Stimulated activated CD4-positive, alpha-beta T cell treated with anti-CD3 and anti-CD28 coated beads, TNF-alpha, amount 100 ng/mL, for 1 hour (primary cell): ENCODE data around the gene PMEPA1.
"Not testable (repeated sequence)": the region's sequence is repeated elsewhere in the genome, so short reads cannot be mapped to it uniquely, and the experiment has no call there.

Experiments
- DNase-seq, 3 donors: peaks; one replicate each; pipeline ENCODE4 v3.0.0-alpha.2; 2020; ENCODE audit warnings: low read depth in 3 of 3, low spot score in 1 of 3

The PMEPA1 gene

DNA sequence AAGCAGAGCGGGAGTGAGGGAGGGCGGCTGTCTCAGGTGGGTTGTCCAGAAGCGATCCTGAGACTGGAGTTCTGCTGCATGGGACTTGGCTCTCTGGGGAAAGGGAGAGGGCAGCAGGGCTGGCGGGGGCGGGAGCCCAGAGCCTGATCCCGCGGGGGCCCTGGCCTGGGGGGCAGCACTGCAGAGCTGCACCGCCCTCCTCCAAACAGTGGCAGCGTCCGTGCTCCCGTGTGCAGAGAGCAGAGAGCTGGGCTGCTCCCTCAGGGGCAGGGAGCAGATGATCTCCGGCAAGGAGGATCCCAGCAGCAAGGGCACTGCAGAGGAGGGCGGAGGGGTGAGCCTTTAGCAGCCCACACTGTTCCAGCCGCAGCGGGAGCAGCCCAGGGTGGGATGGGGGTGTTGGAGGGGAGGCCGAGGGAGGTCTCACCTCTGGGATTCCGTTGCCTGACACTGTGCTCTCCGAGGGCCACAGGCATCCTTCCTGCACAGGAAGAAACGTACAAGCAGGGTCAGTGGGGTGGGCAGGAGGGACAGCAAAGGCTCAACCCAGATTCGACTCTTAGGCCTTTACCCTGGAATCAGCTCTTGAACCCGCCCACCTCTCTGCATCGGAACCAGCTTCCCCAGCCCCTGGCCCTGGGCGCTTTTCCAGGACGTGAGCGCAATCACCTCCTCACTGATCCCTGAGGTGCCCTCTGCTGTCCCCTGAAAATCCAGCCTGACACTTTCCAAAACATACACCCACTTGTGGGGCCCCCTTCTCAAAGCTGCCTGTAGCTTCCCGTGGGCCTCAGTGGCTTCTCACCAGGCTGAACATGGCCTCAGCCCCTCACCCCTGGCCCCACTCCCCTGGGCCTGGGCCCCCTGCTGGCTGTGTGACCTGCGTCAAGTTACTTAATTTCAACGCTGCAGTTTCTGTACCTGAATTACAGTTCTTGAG is 56.9 kb downstream of the PMEPA1 start:
- DNase-seq: no peak

DNA sequence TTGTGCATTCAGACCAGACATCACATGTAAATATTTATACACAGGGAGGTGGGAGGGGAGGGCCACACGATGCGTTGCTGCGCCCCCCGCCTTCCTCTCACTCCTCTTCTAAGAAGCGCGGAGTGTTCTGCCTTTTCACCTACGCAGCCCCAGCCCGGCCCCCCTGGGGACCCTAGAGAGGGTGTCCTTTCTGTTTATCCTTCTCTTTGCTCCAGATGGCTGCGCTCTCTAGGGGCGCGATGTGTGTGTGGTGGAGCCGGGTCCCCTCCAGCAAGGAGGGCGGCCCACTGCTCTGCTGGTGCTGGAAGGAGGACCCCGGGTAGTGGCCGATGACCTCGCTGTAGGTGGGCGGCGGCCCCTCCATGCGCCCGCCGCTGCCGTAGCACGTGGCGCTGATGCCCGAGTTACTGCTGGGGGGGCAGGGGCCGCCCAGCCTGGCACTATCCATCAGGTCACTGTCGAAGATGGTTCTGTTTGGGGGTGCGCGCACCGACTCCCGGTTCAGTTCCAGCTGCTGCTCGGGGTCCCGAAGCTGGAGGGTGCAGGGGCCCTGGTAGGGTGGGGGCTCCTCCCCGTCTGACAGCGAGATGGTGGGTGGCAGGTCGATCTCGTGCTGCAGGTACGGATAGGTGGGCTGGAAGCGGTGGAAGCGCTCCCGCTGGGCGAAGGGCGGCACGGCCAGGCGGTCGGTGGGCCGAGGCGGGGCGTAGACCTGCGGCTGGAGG is 57.8 kb downstream of the PMEPA1 start:
- no peak for DNase-seq

DNA sequence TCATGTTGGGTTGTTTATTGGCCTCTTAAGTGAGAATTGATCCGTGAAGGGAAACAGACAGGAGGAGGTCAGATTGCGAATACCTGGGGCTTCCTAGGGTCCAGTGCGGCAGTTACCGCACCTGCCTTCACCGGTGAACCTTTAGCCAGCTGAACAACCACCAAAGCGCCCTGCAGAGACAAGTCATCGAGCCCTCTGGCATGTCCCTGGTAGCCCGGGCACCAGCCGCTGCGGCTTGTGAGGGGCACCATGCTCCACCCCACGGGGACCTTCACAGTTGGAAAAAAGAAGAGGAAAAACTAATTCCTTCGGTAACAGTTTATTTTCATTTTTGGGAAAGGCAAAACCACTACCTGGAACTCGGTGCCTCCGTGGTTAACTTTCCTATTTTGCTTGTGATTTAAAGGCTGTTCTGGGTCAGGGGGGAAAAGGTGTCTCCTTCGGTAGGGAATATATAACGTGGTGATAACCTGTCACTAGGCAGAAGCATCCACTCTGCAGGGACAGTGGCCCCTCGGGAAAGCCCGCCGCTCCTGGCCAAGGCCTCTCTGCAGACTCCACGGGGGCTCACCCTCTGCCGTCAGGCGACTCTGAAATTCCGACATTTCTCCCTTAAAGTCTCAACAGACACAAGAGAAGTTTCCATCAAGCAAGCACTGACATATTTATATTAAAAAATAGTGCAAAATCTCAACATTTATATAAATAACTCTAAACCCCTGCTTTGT is 58.9 kb downstream of the PMEPA1 start:
- DNase-seq: no peak

DNA sequence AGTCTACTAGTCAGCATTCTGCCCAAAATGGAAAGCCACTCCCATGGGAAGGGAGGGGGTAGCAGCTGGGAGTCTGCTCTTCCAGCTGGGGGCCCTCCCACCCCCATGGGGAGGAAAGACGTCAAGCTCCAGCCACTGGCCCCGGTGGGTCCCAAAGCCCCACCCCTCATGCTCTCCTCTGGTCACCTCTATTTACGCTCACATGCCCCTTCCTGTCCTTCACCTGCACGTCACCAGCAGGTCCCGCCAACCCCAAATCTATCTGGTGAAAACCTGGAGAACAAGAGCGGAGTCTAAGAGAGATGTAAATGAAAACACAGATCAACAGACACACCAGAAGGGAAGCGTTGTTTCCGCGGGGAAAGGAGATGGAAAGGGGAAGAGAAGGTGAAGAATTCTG is 59.5 kb downstream of the PMEPA1 start:
- no peak for DNase-seq

DNA sequence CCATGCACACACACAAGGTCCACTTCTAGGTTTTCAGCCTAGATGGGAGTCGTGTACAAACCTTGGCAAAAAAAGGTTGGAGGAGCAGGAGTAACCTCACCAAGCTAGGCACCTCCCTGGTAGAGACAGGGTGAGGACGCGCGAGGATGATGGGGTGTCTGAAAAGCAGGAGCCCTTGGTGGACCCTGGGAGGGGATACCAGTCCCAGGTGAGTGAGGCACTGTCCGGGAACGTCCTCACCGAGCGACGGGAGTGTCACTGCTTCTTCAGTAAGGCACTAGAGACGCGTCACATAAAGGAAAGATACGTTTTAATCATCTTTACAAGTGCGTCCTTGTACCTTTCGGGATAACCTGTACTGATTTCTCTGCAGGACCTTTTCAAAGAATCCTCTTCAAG is 60.2 kb downstream of the PMEPA1 start:
- DNase-seq: no peak

DNA sequence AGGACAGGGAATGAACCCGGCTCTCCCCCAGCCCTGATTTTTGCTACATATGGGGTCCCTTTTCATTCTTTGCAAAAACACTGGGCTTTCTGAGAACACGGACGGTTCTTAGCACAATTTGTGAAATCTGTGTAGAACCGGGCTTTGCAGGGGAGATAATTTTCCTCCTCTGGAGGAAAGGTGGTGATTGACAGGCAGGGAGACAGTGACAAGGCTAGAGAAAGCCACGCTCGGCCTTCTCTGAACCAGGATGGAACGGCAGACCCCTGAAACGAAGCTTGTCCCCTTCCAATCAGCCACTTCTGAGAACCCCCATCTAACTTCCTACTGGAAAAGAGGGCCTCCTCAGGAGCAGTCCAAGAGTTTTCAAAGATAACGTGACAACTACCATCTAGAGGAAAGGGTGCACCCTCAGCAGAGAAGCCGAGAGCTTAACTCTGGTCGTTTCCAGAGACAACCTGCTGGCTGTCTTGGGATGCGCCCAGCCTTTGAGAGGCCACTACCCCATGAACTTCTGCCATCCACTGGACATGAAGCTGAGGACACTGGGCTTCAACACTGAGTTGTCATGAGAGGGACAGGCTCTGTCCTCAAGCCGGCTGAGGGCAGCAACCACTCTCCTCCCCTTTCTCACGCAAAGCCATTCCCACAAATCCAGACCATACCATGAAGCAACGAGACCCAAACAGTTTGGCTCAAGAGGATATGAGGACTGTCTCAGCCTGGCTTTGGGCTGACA is 60.8 kb downstream of the PMEPA1 start:
- DNase-seq: no peak

DNA sequence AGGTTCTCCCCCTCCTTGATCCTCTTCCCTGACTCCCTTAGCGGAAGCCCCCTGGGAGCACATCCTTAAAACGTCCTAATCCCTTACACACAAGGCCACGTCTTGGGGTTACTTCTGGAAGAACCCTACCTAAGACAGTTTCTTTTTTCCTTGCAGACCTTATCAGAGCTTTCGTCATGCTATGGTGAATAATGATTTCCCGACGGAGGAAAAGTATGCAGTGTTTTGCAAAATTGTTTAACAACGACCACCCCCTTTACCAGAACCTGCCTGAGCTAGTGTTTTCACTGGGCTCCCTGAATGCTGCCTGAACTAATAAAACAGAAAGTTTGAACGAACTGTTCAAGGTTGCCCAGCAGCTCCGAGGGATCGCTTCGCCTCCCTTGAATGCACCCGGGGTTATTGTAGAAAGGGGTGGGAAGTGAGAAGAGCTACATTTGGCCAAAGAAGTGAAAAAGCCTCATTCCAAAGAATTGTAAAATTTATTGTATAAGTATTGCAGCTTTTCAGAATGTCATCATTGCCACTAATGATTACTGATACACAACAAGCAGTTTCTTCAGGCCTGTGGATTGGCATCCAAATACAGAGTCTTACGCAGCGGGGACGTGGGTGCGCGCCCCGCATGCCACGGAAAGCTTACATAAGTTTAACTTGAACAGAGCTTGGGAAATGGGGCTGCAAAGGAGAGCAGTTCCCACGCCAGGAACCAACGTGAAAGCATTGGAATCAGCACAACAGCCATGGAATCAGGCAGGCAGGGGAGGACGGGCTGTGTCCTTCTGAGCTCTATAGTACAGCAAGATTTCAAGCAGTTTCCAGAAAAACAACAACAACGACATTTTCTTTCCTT is 61.7 kb downstream of the PMEPA1 start:
- DNase-seq: no peak

DNA sequence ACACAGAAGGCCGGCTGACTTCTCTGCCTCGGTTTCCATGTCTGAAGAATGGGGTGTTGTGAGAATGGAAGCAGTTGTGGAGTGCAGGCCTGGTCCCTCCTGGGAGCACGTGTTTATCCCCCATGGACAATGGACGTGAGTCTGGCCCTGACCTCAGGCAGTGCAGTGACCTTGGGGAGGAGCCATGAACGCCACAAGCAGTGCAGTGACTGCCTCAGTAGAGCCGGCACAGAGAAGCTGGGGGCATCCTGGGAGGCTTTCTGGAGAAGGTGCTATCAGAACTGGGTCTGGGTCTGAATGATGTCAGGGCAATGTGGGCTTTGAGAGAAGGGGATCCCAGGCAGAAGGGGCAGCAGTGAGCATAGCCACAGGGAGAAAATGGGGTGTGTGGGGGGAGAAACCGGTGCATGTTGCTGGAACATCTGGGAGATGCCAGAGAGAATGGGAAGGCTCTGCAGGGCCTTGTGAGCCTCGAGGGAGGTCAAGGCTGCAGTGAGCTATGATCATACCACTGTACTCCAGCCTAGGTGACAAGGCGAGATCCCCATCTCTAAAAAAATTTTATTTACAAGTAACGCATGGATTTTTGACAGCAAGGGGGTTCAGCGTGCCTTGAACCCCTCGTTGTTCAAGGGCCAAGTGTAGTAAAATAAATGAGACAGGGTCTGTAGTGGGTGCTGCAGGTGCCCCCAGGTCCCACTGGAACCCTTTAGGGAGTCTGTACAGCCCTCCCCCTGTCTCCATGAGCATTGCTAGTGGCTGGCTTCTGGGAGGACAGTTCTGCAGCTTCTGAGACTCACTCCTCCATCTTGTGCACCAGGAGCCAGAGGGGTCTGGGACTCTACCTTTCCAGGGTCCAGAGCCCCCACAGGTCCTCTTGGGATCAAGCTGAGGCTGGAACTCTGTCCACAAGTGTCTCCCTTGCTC is 62.5 kb downstream of the PMEPA1 start:
- no peak for DNase-seq

DNA sequence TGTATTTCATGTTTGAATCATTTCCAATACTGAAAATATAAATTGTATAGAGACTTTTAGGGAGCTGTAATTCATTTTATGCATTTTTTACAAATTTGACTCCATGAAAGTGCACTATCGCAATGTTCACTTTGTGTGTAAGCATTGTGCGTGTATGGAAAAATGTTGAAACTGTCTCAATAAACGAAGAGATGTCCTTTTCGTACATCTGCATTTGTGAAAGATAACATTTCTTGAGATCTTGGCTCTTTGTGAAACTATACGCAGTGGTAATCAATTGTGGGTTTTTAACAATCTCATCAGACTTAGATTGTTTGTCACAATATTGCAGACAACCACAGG is 70.9 kb downstream of the PMEPA1 start:
- no peak for DNase-seq

DNA sequence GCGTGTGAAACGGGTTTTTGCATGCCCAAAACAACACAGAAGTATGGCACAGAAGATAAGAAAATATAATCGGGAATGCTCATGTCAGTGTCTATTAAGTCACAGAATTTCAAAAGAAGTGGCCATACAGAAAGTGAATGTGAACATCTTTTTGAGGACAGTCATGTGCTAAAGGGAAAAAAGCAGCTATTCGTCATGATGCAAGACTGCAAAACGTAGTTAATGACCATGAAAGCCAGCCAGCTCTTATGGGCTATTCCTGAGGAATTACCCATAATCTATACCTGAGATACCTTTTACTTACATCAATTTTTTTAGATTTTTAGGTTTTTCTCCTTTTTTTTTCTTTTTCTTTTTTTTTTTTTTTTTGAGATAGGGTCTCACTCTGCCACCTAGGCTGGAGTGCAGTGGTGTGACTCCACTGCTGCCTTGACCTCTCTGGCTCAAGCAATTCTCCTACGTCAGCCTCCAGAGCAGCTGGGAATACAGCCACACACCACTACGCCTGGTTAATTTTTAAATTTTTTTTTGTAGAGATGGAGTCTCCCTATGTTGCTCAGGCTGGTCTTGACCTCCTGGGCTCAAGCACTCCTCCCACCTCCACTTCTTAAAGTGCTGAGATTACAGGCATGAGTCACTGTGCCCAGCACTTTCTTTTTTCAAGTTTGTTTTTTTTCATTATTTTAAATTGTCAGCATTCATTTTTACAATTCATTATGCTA is 71.5 kb downstream of the PMEPA1 start:
- no peak for DNase-seq

DNA sequence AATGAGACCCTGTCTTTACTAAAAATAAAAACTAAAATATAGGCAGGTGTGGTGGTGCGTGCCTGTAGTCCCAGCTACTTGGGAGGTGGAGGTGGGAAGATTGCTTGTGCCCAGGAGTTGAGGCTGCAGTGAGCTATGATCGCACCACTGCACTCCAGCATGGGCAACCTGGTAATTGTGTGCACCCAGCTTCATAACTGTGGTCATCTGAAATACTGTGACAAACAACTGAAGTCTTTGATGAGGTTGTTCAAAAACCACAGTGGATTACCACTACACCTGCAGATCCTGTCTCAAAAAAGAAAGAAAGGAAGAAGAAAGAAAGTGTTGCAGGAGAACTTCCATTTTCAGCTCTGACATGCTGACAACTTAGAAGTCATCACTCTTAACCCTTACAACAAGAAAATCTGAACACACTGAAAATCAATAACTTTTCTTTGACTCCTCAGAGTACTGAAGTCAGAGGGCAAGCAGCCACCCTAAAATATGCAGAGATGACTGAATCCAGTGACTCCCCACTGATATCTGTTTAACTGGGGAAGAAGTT is 75.8 kb downstream of the PMEPA1 start:
- DNase-seq: no peak

DNA sequence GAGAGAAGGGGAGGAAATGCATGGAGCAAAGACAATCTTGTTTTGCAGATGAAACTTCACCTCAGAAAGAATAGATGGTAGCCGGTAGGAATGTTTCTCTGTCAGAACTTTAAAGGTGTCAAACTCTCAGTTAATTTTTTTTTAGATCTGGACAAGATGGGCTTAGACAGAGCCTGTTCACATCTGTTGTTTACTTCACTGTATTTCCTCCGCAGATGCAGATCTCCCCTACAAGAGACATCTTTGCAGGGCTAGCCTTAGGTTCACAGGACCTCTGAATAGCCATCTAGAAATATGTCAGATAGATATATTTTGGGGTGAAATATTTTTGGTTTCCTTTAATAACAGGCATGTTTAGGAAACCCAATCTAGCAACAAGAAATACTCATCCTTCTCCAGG is 77.5 kb downstream of the PMEPA1 start:
- no peak for DNase-seq

DNA sequence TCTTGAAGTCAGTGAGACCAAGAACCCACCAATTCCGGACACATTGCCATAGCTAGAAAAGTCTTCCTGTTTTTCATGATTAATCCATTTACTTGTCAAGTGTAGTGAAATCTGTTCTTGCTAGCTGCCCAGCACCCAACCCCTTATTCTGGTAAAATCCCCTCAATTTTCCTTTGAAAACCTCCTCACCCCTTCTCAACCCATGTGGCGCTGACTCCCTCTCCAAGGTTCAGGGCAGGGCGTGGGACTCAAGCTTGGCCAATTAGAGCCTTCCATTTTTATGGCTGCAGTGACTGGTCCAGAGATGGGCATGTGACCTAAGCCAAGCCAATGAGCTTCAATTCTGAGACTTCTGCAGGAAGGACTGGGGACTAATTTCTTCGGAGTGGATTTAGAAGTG is 79.8 kb downstream of the PMEPA1 start:
- no peak for DNase-seq

DNA sequence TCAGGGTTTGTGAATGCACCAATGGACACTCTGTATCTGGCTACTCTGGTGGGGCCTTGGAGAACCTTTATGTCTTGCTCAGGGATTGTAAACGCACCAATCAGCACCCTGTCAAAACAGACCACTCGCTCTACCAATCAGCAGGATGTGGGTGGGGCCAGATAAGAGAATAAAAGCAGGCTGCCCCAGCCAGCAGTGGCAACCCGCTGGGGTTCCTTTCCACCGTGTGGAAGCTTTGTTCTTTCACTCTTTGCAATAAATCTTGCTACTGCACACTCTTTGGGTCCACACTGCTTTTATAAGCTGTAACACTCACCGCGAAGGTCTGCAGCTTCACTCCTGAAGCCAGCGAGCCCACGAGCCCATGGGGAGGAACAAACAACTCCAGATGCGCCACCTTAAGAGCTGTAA is 80.3 kb downstream of the PMEPA1 start:
- not testable (repeated sequence) for DNase-seq

DNA sequence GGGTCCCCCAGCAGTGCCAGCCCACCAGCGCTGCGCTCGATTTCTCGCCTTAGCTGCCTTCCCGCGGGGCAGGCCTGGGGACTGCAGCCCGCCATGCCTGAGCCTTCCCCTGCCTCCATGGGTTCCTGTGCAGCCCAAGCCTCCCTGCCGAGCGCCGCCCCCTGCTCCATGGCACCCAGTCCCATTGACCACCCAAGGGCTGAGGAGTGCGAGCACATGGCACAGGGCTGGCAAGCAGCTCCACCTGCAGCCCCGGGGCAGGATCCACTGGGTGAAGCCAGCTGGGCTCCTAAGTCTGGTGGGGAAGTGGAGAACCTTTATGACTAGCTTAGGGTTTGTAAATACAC is 80.9 kb downstream of the PMEPA1 start:
- not testable (repeated sequence) for DNase-seq

DNA sequence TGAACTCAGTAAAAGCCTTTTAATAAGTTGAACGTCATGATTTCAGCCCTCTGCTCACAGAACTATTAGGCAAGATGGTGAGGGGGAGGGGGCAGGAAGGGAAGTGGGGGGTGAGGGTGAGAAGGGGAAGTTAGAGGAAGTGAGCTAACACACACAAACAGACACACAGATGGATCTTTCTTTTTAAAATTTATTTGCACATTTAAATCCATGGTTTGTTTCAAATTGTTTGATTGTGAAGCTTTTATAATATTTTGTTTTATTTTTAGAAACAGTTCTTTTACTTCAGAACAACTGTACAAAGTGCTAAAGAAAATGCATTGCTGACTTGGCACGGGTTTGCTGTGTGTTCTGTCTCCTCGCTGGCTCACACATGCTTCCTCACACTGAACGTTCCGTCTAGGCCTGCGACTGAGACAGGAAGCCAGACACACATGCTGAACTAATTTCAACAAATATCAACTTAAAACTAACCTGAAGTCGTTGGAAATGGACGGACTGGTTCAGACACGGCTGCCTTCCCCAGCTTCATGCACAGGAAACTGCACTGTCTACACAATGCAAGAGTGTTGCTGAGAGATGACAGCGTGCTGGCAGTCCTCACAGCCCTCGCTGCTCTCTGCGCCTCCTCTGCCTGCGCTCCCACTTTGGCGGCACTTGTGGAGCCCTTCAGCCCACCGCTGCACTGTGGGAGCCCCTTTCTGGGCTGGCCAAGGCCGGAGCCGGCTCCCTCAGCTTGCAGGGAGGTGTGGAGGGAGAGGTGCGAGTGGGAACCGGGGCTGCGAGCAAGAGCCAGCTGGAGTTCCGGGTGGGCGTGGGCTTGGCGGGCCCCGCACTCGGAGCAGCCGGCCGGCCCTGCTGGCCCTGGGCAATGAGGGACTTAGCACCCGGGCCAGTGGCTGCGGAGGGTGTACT is 81.5 kb downstream of the PMEPA1 start:
- DNase-seq: peak in 1 of 3 donors; percentile 30

DNA sequence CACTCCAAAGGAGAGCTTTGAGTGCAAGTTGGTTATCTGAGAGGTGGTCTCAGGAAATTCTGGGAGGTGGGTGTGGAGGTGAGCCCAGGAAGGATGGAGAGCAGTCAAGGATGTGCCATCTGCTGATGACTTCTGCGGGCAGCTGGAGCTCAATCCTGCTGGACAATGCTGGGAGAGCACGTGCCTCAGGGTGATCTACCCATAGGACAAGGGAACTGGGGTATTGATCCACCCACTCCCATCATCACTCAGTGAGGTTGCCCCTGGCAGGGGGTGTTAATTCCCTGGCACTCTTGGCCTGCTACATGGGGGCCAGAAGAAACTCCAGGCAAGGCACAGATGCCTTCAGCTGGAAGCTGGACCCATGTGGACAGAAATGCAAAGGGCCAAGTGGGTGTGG is 82.5 kb downstream of the PMEPA1 start:
- DNase-seq: no peak
